ENCODE data around the gene GFOD1.

Gene GFOD1

GRCh38 chr6:13536796-13537526 is 49.6 kb upstream of the GFOD1 start (continued):
- TF ChIP-seq POU6F1 (CRISPR knock-in tag; IDR thresholded peaks at IDR 0.05; ENCODE audit: borderline replicate concordance, low read depth) (no peak), OSR1 (CRISPR knock-in tag; IDR thresholded peaks at IDR 0.05) (no peak), BACH2 (CRISPR knock-in tag; IDR thresholded peaks at IDR 0.05; ENCODE audit: borderline replicate concordance) (no peak), ISL1 (CRISPR knock-in tag; IDR thresholded peaks at IDR 0.05) (no peak), ESRRG (CRISPR knock-in tag; IDR thresholded peaks at IDR 0.05) (no peak), GLIS3 (CRISPR knock-in tag; IDR thresholded peaks at IDR 0.05) (no peak), ZNF8 (CRISPR knock-in tag; IDR thresholded peaks at IDR 0.05) (no peak), PPARA (CRISPR knock-in tag; IDR thresholded peaks at IDR 0.05; ENCODE audit: borderline replicate concordance) (no peak)

- TF ChIP-seq TSHZ2 (CRISPR knock-in tag; IDR thresholded peaks at IDR 0.05) (no peak), ZFP30 (CRISPR knock-in tag; IDR thresholded peaks at IDR 0.05) (no peak), ZNF70 (CRISPR knock-in tag; IDR thresholded peaks at IDR 0.05) (no peak), RARB (CRISPR knock-in tag; IDR thresholded peaks at IDR 0.05) (no peak), ISL1 (CRISPR knock-in tag; IDR thresholded peaks at IDR 0.05) (no peak), PPARA (CRISPR knock-in tag; IDR thresholded peaks at IDR 0.05; ENCODE audit: borderline replicate concordance) (no peak), CREB5 (CRISPR knock-in tag; IDR thresholded peaks at IDR 0.05; ENCODE audit: low read depth) (no peak), ZNF8 (CRISPR knock-in tag; IDR thresholded peaks at IDR 0.05) (no peak), TOX (CRISPR knock-in tag; IDR thresholded peaks at IDR 0.05; ENCODE audit: borderline replicate concordance) (no peak), CSRNP3 (CRISPR knock-in tag; IDR thresholded peaks at IDR 0.05) (no peak), SNAI2 (CRISPR knock-in tag; IDR thresholded peaks at IDR 0.05) (no peak), ZC3H10 (CRISPR knock-in tag; IDR thresholded peaks at IDR 0.05) (no peak), TCF4 (CRISPR knock-in tag; IDR thresholded peaks at IDR 0.05; ENCODE audit: borderline replicate concordance) (no peak), OSR1 (CRISPR knock-in tag; IDR thresholded peaks at IDR 0.05) (no peak), BACH2 (CRISPR knock-in tag; IDR thresholded peaks at IDR 0.05; ENCODE audit: borderline replicate concordance) (no peak), ZFP3 (CRISPR knock-in tag; IDR thresholded peaks at IDR 0.05) (no peak), ESRRG (CRISPR knock-in tag; IDR thresholded peaks at IDR 0.05) (no peak), GLIS3 (CRISPR knock-in tag; IDR thresholded peaks at IDR 0.05) (no peak)
- ATAC-seq: no peak
Measured at GRCh38 chr6:13535306-13535705, 47.9 kb upstream of the GFOD1 start.

- ATAC-seq: no peak
- TF ChIP-seq ISL1 (CRISPR knock-in tag; IDR thresholded peaks at IDR 0.05) (no peak), ZFP30 (CRISPR knock-in tag; IDR thresholded peaks at IDR 0.05) (no peak), ESRRG (CRISPR knock-in tag; IDR thresholded peaks at IDR 0.05) (no peak), ARNTL (CRISPR knock-in tag; IDR thresholded peaks at IDR 0.05; ENCODE audit: borderline replicate concordance, low read depth) (no peak), ZNF70 (CRISPR knock-in tag; IDR thresholded peaks at IDR 0.05) (no peak), PATZ1 (CRISPR knock-in tag; IDR thresholded peaks at IDR 0.05; ENCODE audit: borderline replicate concordance) (no peak), ZFP3 (CRISPR knock-in tag; IDR thresholded peaks at IDR 0.05) (no peak), ZNF8 (CRISPR knock-in tag; IDR thresholded peaks at IDR 0.05) (no peak), CREB5 (CRISPR knock-in tag; IDR thresholded peaks at IDR 0.05; ENCODE audit: low read depth) (no peak), TCF4 (CRISPR knock-in tag; IDR thresholded peaks at IDR 0.05; ENCODE audit: borderline replicate concordance) (no peak), TSHZ2 (CRISPR knock-in tag; IDR thresholded peaks at IDR 0.05) (no peak), SNAI2 (CRISPR knock-in tag; IDR thresholded peaks at IDR 0.05) (no peak), GLIS3 (CRISPR knock-in tag; IDR thresholded peaks at IDR 0.05) (no peak), OSR1 (CRISPR knock-in tag; IDR thresholded peaks at IDR 0.05) (no peak)
Measured at GRCh38 chr6:13534536-13534935, 47.1 kb upstream of the GFOD1 start.

Measured in SK-N-SH treated with all-trans-retinoic acid at 6 μM for 48 hours (cell line).